Panc1 (cell line): ENCODE measurements around the gene SMURF1.

Source experiments
- POLR2AphosphoS5 ChIP-seq: IDR thresholded peaks from 2 replicates; pipeline ENCODE4 v1.6.1; 2012; ENCODE audit warnings: mild to moderate bottlenecking, low read depth, low read length, moderate library complexity
- TF ChIP-seq, protein P1 (sequence below): fragments of 450-650 bp; IDR thresholded peaks from 2 replicates; pipeline ENCODE4 v1.5.1; 2017; ENCODE audit warnings: mild to moderate bottlenecking
- TF ChIP-seq, protein P2 (sequence below), 2 experiments: IDR thresholded peaks; 2 replicates each; pipeline ENCODE4 v1.6.1; 2011 to 2012; ENCODE audit warnings: low read depth in 2 of 2, control low read depth in 1 of 2, low read length in 1 of 2, mild to moderate bottlenecking in 1 of 2, moderate library complexity in 1 of 2; ENCODE audit not compliant: insufficient read depth in 1 of 2

DNA sequence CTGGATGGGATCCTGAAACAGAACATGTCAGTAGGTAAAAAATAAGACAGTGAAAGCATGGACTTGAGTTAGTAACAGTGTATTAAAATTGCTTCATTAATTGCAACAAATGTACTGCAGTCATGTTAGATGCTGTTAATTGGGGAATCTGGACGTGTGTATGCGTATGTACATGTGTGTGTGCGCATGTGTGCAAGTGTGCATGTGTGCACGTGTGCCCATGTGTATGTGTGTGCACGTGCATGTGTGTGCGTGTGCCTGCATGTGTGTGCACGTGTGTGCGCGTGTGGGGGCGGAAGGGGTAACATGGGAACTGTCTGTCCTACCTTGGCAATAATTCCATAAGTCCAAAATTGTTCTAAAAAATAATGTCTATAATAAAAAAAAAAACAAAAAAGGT lies 67.3 kb downstream of the SMURF1 start:
- TF ChIP-seq, protein P1, sequence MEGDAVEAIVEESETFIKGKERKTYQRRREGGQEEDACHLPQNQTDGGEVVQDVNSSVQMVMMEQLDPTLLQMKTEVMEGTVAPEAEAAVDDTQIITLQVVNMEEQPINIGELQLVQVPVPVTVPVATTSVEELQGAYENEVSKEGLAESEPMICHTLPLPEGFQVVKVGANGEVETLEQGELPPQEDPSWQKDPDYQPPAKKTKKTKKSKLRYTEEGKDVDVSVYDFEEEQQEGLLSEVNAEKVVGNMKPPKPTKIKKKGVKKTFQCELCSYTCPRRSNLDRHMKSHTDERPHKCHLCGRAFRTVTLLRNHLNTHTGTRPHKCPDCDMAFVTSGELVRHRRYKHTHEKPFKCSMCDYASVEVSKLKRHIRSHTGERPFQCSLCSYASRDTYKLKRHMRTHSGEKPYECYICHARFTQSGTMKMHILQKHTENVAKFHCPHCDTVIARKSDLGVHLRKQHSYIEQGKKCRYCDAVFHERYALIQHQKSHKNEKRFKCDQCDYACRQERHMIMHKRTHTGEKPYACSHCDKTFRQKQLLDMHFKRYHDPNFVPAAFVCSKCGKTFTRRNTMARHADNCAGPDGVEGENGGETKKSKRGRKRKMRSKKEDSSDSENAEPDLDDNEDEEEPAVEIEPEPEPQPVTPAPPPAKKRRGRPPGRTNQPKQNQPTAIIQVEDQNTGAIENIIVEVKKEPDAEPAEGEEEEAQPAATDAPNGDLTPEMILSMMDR = no peak
- TF ChIP-seq, protein P2, sequence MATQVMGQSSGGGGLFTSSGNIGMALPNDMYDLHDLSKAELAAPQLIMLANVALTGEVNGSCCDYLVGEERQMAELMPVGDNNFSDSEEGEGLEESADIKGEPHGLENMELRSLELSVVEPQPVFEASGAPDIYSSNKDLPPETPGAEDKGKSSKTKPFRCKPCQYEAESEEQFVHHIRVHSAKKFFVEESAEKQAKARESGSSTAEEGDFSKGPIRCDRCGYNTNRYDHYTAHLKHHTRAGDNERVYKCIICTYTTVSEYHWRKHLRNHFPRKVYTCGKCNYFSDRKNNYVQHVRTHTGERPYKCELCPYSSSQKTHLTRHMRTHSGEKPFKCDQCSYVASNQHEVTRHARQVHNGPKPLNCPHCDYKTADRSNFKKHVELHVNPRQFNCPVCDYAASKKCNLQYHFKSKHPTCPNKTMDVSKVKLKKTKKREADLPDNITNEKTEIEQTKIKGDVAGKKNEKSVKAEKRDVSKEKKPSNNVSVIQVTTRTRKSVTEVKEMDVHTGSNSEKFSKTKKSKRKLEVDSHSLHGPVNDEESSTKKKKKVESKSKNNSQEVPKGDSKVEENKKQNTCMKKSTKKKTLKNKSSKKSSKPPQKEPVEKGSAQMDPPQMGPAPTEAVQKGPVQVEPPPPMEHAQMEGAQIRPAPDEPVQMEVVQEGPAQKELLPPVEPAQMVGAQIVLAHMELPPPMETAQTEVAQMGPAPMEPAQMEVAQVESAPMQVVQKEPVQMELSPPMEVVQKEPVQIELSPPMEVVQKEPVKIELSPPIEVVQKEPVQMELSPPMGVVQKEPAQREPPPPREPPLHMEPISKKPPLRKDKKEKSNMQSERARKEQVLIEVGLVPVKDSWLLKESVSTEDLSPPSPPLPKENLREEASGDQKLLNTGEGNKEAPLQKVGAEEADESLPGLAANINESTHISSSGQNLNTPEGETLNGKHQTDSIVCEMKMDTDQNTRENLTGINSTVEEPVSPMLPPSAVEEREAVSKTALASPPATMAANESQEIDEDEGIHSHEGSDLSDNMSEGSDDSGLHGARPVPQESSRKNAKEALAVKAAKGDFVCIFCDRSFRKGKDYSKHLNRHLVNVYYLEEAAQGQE (IDR thresholded peaks at IDR 0.05; ENCODE audit: insufficient read depth in 1 of 2, low read depth in 2 of 2, low read length in 1 of 2) = no peak
- TF ChIP-seq POLR2AphosphoS5 = no peak
